Right renal pelvis (tissue), 4 donors: Measurements from ENCODE around the gene PLA2G4D. TPM values are rescaled to one million over a fixed set of nuclear protein-coding genes. Genes with fewer than 3 reads are reported as not detected.

Experiments used
- DNase-seq, 4 donors: peaks; one replicate each; pipeline ENCODE4 v3.0.0-alpha.2; 2013; ENCODE audit warnings: low read depth in 4 of 4, low spot score in 3 of 4, missing footprints in 1 of 4
- polyA plus RNA-seq, 4 donors: library from polyadenylated mRNA; unstranded; fragments of 120-200 nt; gene quantifications; one replicate each; pipeline ENCODE4 v1.2.1, GENCODE V29; 2013; ENCODE audit not compliant: insufficient read length in 4 of 4

The PLA2G4D gene
- polyA plus RNA-seq, 4 donors = 0.07 to 0.09 TPM; not detected in 2

GRCh38 chr15:42077689-42078088 lies 16.7 kb downstream of the PLA2G4D start:
- no peak for DNase-seq

GRCh38 chr15:42073418-42073817 lies 20.9 kb downstream of the PLA2G4D start:
- DNase-seq = no peak

- DNase-seq = no peak
These were observed 22.1 kb downstream of the PLA2G4D start for GRCh38 chr15:42072141-42072685.

GRCh38 chr15:42071717-42072116 lies 22.6 kb downstream of the PLA2G4D start:
- DNase-seq = no peak

- DNase-seq = no peak
These were observed 23.4 kb downstream of the PLA2G4D start for GRCh38 chr15:42070976-42071350.

GRCh38 chr15:42070279-42070975 lies 23.9 kb downstream of the PLA2G4D start:
- DNase-seq = no peak

GRCh38 chr15:42069496-42070278 lies 24.7 kb downstream of the PLA2G4D start:
- DNase-seq = no peak

GRCh38 chr15:42069025-42069424 lies 25.3 kb downstream of the PLA2G4D start:
- no peak for DNase-seq

- no peak for DNase-seq
These were observed 25.8 kb downstream of the PLA2G4D start for GRCh38 chr15:42068601-42069000.

- no peak for DNase-seq
These were observed 27.5 kb downstream of the PLA2G4D start for GRCh38 chr15:42066764-42067415.

GRCh38 chr15:42065468-42065867 lies 28.9 kb downstream of the PLA2G4D start:
- DNase-seq = no peak

GRCh38 chr15:42065033-42065432 lies 29.3 kb downstream of the PLA2G4D start:
- no peak for DNase-seq

GRCh38 chr15:42064271-42064670 lies 30.1 kb downstream of the PLA2G4D start:
- no peak for DNase-seq

GRCh38 chr15:42063122-42063848 lies 31.1 kb downstream of the PLA2G4D start:
- no peak for DNase-seq

- no peak for DNase-seq
These were observed 32.0 kb downstream of the PLA2G4D start for GRCh38 chr15:42062284-42062806.

- DNase-seq = no peak
These were observed 33.6 kb downstream of the PLA2G4D start for GRCh38 chr15:42060797-42061196.

- no peak for DNase-seq
These were observed 33.9 kb downstream of the PLA2G4D start for GRCh38 chr15:42060477-42060763.

GRCh38 chr15:42059661-42060476 lies 34.5 kb downstream of the PLA2G4D start:
- no peak for DNase-seq

- DNase-seq = no peak
These were observed 35.6 kb downstream of the PLA2G4D start for GRCh38 chr15:42058791-42059190.
